MCF 10A (cell line): ENCODE results near the gene IL17RA. TPM values are rescaled to one million over a fixed set of nuclear protein-coding genes. Genes with fewer than 3 reads are reported as not detected.

ENCODE experiments used
- BruUV-seq: library from RNA; stranded (reverse); fragments of 400-500 nt; replicated peaks from 2 replicates; lab custom pipeline; 2021; lab: Mats Ljungman, UMichigan
- CTCF ChIA-PET: fragments of 300-600 bp; sonication (Branson Sonifier 250); formaldehyde crosslinking; extraction: SDS; loops from one replicate; lab custom pipeline; 2021; ENCODE audit warnings: antibody characterized with exemption, inconsistent platforms; lab: Yijun Ruan, JAX
- POLR2A ChIA-PET: fragments of 300-600, 350-650 bp; sonication (Branson Sonifier 250); formaldehyde crosslinking; extraction: SDS; loops from one replicate; lab custom pipeline; 2020; ENCODE audit warnings: antibody characterized with exemption, inconsistent platforms; lab: Yijun Ruan, JAX
- DNase-seq: peaks from one replicate; pipeline ENCODE4 v3.0.0-alpha.2; 2018; ENCODE audit not compliant: unreplicated experiment
- H3K27ac Mint-ChIP-seq: one replicate; pipeline ENCODE4 v1.8.0; 2022; ENCODE audit warnings: mild to moderate bottlenecking, low read depth, mixed read lengths; ENCODE audit not compliant: unreplicated experiment
- H3K27me3 Mint-ChIP-seq: one replicate; pipeline ENCODE4 v1.8.0; 2022; ENCODE audit warnings: mixed read lengths; ENCODE audit not compliant: insufficient read depth, unreplicated experiment
- H3K36me3 Mint-ChIP-seq: one replicate; pipeline ENCODE4 v1.8.0; 2022; ENCODE audit warnings: mild to moderate bottlenecking, moderate library complexity, mixed read lengths; ENCODE audit not compliant: insufficient read depth, unreplicated experiment
- H3K4me1 Mint-ChIP-seq: one replicate; pipeline ENCODE4 v1.8.0; 2022; ENCODE audit warnings: mixed read lengths; ENCODE audit not compliant: insufficient read depth, unreplicated experiment
- H3K4me3 Mint-ChIP-seq: one replicate; pipeline ENCODE4 v1.8.0; 2022; ENCODE audit warnings: mild to moderate bottlenecking, moderate library complexity, mixed read lengths; ENCODE audit not compliant: unreplicated experiment
- H3K9me3 Mint-ChIP-seq: one replicate; pipeline ENCODE4 v1.8.0; 2022; ENCODE audit warnings: mixed read lengths; ENCODE audit not compliant: unreplicated experiment
- CTCF ChIP-seq: fragments of 200-600 bp; IDR thresholded peaks from one replicate; pipeline ENCODE4 v1.8.0; 2022; ENCODE audit warnings: antibody characterized with exemption, mild to moderate bottlenecking; ENCODE audit not compliant: unreplicated experiment
- intact Hi-C: fragments of 100-400 bp; cut with micrococcal nuclease; formaldehyde crosslinking; loops from 2 replicates; pipeline ENCODE4 v1.14.1; 2022
- total RNA-seq: library from RNA; stranded (reverse); gene quantifications from 2 replicates; pipeline ENCODE4 v1.2.3, GENCODE V29; 2022

IL17RA gene
- total RNA-seq, 1 experiment from 2014 or later, result 11.5 TPM

DNA sequence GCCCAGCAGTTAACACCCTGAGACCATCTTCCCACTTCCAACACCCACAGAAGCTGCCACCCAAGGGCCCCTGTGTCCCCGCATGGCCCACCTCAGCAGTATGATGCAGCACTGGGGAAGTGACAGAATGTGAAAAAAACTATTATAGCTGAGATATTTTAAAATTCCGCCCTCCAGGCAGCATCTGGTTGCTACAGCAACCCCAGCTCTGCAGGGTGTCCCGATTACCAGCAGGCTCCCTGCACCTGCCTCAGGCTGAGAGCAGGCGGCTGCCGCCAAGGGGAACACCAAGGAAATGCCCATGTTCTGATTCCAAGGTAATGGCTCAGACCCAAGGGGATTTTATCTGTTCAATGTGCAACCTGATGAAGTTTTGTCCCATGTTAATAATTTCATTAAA, 46.9 kb downstream of the IL17RA start:
- CTCF ChIA-PET, result interaction anchor here (0.7 to 1.1 kb wide), 2 partner anchors 11 to 17 kb away, joined by 4 to 5 read pairs; no protein-coding TSS in a partner anchor
- POLR2A ChIA-PET, result interaction anchor here (1.2 kb wide), 1 partner anchor 26 kb away, joined by 3 read pairs; no protein-coding TSS in a partner anchor
- H3K4me3 Mint-ChIP-seq, result no peak overlapping the region

DNA sequence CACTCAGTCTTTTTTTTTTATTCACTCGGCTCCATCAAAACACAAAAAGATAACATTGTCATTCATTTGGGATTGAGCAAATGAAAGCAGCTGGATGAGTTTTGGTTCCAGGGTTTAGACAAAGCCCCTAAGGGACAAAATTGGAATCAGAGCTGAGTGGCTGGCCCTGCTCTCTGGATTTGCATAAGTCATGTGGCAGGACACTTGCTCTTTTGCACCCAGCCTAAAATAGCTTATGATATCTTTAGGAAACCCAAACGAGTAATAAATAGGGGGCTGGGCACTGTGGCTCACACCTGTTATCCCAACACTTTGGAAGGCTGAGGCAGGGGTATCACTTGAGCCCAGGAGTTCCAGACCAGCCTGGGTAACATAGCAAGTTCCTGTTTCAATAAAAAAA, 47.3 kb downstream of the IL17RA start:
- no peak for TF ChIP-seq CTCF
- no peak overlapping the region for H3K4me3 Mint-ChIP-seq
- no peak for DNase-seq
- intact Hi-C loops, result no loop called here
- H3K9me3 Mint-ChIP-seq, result no peaks in the 10 kb centered on the region
- no TSS peak for BruUV-seq
- peaks cover 5% of the 10 kb centered on the region for H3K36me3 Mint-ChIP-seq
- POLR2A ChIA-PET, result interaction anchor here (1.2 kb wide), 1 partner anchor 26 kb away, joined by 3 read pairs; no protein-coding TSS in a partner anchor
- H3K4me1 Mint-ChIP-seq, result no peaks in the 10 kb centered on the region
- H3K27me3 Mint-ChIP-seq, result no peaks in the 10 kb centered on the region
- CTCF ChIA-PET, result interaction anchor here (0.7 to 1.1 kb wide), 2 partner anchors 11 to 18 kb away, joined by 4 to 5 read pairs; no protein-coding TSS in a partner anchor
- H3K27ac Mint-ChIP-seq, result no peak overlapping the region

More for the DNA sequence above, 46.9 kb downstream of the IL17RA start:
- Mint-ChIP-seq H3K9me3 (no peaks in the 10 kb centered on the region), H3K4me1 (no peaks in the 10 kb centered on the region), H3K27ac (no peak overlapping the region), H3K36me3 (peaks cover 5% of the 10 kb centered on the region), H3K27me3 (no peaks in the 10 kb centered on the region)
- TF ChIP-seq CTCF, result no peak
- intact Hi-C loops, result no loop called here
- no TSS peak for BruUV-seq
- DNase-seq, result no peak

DNA sequence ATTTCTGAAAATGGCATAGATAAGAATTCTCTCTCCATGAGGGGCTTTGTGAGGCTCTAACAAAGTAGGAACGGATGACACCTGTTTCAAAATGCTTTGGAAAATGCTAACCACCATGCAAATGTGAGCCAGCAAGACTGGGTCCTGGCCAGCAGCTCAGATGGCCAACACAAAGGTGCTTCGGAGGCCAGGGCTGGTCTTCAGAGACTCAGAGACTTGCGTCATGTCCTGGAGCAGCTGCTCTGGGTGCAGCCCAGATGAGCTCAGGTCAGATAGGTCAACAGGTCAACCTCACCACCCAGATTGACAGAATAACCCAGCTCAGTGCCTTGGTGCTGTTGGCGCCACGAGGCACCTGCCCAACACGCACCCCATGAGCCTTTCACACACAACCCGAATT, 48.3 kb downstream of the IL17RA start:
- intact Hi-C loops, result no loop called here
- Mint-ChIP-seq H3K4me3 (no peak overlapping the region), H3K9me3 (no peaks in the 10 kb centered on the region), H3K36me3 (peaks cover 8% of the 10 kb centered on the region), H3K27me3 (no peaks in the 10 kb centered on the region), H3K4me1 (no peaks in the 10 kb centered on the region), H3K27ac (no peak overlapping the region)
- POLR2A ChIA-PET, result no interaction called here
- DNase-seq, result no peak
- no TSS peak for BruUV-seq
- CTCF ChIA-PET, result interaction anchor here (0.8 kb wide), 1 partner anchor 368 kb away, joined by 4 read pairs; no protein-coding TSS in a partner anchor
- no peak for TF ChIP-seq CTCF

GRCh38 chr22:17135153-17135760, 50.5 kb downstream of the IL17RA start:
- ChIA-PET CTCF (interaction anchor here (0.6 to 1.0 kb wide), 2 partner anchors 8 to 58 kb away, joined by 3 read pairs; no protein-coding TSS in a partner anchor), POLR2A (interaction anchor here (0.7 to 0.9 kb wide), 2 partner anchors 10 to 77 kb away, joined by 3 read pairs; no protein-coding TSS in a partner anchor)
- no peaks in the 10 kb centered on the region for H3K27me3 Mint-ChIP-seq
- H3K27ac Mint-ChIP-seq, result no peak overlapping the region
- intact Hi-C loops, result no loop called here
- H3K4me3 Mint-ChIP-seq, result no peak overlapping the region
- TF ChIP-seq CTCF, result no peak
- no peaks in the 10 kb centered on the region for H3K9me3 Mint-ChIP-seq
- no peaks in the 10 kb centered on the region for H3K4me1 Mint-ChIP-seq
- no TSS peak for BruUV-seq
- no peak for DNase-seq
- peaks cover 30% of the 10 kb centered on the region for H3K36me3 Mint-ChIP-seq
